DMS53 (cell line): Measurements from ENCODE around the gene PPP4R1.

Source experiments
- DNase-seq: peaks from one replicate; lab custom pipeline; 2025; lab: John Stamatoyannopoulos, UW

The PPP4R1 gene

DNA sequence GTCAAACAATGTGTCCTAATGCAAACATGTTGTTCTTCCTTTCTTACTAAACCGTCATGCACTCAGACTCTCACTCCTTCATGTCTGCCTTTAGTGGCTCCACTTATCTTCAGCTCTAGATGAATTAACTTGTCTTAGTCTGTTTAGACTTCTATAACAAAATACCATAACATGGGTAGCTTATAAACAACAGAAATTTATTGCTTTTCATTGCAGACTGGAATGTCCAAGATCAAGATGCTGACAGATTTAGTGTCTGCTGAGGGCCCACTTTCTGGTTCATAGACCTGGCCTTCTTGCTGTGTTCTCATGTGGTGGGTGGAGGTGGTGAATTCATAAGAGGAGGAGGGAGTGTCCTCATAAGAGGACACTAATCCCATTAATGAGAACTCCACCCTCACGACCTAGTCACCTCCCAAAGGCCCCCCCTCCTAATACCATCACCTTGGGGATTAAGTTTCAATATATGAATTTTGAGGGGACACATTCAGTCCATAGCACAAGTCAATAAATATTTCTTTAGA is 106.7 kb downstream of the PPP4R1 start:
- no peak for DNase-seq

DNA sequence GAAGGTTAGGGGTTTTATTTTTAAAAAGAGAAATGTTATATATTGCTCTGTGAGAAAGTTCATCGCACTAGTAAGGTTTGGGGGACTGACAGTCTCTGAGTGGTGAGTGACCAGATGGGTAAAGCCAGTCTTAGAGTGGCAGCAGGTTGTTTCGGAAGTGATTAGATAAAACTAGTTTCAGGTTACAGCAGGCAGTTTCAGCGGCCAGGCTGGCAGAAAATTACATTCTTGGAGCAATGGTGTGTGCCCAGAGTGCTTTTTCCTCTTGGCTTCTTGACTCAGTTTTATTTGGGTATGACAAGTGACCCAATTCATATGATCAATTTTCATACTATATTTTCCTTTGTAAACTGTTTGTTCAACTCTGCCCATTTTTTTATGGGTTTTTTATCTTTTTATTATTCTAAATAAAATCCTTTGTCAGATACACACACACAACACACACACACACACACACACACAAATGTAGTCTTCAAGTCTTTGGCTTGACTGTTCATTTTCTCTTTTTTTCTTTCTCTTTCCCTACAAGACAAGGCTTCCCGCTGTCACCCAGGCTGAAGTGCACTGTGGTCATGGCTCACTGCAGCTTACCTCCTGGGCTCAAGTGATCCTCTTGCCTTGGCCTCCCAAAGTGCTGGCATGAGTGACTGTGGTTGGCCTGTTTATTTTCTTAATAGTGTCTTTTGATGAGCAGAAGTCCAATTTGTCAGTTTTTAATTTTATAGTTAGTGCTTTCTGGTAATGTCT is 108.1 kb downstream of the PPP4R1 start:
- peak; percentile 57 for DNase-seq
